Neutrophil (primary cell): ENCODE measurements around the gene HTT.
"Not testable (repeated sequence)": the region's sequence is repeated elsewhere in the genome, so short reads cannot be mapped to it uniquely, and the experiment has no call there.

Experiments
- H3K27ac ChIP-seq: fragments of 200-600 bp; sonication (generic); 2 replicates; pipeline ENCODE4 v1.5.1; 2016; ENCODE audit warnings: mild to moderate bottlenecking, moderate library complexity
- H3K27me3 ChIP-seq: fragments of 200-600 bp; sonication (generic); 2 replicates; pipeline ENCODE4 v1.6.0; 2016; ENCODE audit warnings: mild to moderate bottlenecking
- H3K36me3 ChIP-seq: fragments of 200-600 bp; sonication (generic); 2 replicates; pipeline ENCODE4 v1.5.1; 2017
- H3K4me1 ChIP-seq, 2 experiments: fragments of 200-600 bp in 1 of 2; sonication (generic) in 1 of 2; 1 replicate in 1 of 2; 2 replicates in 1 of 2; pipeline versions ENCODE4 v1.5.1 to v1.6.1; 2013 to 2016; ENCODE audit warnings: low read depth in 1 of 2, low read length in 1 of 2, mild to moderate bottlenecking in 1 of 2, moderate library complexity in 1 of 2; ENCODE audit not compliant: control insufficient read depth in 1 of 2, insufficient read depth in 1 of 2
- H3K4me3 ChIP-seq, 2 experiments: fragments of 200-600 bp in 1 of 2; sonication (generic) in 1 of 2; 1 replicate in 1 of 2; 2 replicates in 1 of 2; pipeline ENCODE4 v1.5.1; 2013 to 2016; ENCODE audit warnings: low read depth in 1 of 2, low read length in 1 of 2, mild to moderate bottlenecking in 1 of 2, moderate library complexity in 1 of 2
- H3K9me3 ChIP-seq: fragments of 200-600 bp; sonication (generic); 2 replicates; pipeline ENCODE4 v1.5.1; 2016
- TF ChIP-seq, protein P1 (sequence below): fragments of 200-600 bp; sonication (generic); IDR thresholded peaks from 2 replicates; pipeline ENCODE4 v1.5.1; 2016; ENCODE audit warnings: antibody characterized with exemption

HTT gene

DNA sequence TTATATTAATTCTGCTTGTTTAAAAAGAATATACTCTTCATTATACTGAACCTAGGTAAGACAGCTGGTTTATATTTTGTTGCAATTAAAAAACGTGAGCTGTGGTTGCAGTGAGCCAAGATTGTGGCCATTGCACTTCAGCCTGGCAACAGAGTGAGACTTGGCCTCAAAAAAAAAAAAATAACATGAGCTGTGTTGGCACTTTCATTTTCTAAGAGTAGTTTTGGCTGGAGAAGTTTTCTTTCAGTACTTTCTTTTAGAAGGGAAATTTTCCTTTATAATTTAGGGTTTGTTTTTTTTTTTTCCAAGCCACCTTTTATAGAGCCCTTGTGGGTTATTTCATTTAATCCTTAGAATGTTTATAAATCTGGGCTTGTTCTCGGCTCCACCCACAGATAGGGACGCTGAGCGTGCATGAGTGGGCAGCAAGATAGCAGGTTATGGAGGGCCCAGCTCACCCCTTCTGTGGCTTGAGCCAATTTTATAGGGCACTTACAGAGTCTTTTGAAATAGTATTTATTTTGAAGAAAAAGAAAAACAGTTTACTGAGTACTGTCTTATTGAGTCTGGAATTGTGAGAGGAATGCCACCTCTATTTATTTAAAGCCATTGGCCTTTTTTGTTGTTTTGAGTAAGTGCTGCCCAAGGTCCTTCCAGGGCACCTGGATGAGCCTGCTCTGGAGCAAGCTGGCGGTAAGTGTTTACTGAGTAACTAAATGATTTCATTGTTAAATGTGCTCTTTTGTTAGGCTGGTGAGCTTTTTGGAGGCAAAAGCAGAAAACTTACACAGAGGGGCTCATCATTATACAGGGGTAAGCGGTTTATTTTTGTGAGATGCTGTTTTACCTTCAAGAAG lies 60.9 kb downstream of the HTT start:
- no peaks in the 10 kb centered on the region for H3K27me3 ChIP-seq
- H3K36me3 ChIP-seq: peaks cover 86% of the 10 kb centered on the region
- no peaks in the 10 kb centered on the region for H3K4me1 ChIP-seq
- no peak overlapping the region for H3K4me3 ChIP-seq
- H3K27ac ChIP-seq: no peak overlapping the region
- TF ChIP-seq, protein P1, sequence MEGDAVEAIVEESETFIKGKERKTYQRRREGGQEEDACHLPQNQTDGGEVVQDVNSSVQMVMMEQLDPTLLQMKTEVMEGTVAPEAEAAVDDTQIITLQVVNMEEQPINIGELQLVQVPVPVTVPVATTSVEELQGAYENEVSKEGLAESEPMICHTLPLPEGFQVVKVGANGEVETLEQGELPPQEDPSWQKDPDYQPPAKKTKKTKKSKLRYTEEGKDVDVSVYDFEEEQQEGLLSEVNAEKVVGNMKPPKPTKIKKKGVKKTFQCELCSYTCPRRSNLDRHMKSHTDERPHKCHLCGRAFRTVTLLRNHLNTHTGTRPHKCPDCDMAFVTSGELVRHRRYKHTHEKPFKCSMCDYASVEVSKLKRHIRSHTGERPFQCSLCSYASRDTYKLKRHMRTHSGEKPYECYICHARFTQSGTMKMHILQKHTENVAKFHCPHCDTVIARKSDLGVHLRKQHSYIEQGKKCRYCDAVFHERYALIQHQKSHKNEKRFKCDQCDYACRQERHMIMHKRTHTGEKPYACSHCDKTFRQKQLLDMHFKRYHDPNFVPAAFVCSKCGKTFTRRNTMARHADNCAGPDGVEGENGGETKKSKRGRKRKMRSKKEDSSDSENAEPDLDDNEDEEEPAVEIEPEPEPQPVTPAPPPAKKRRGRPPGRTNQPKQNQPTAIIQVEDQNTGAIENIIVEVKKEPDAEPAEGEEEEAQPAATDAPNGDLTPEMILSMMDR: no peak
- H3K9me3 ChIP-seq: no peaks in the 10 kb centered on the region

DNA sequence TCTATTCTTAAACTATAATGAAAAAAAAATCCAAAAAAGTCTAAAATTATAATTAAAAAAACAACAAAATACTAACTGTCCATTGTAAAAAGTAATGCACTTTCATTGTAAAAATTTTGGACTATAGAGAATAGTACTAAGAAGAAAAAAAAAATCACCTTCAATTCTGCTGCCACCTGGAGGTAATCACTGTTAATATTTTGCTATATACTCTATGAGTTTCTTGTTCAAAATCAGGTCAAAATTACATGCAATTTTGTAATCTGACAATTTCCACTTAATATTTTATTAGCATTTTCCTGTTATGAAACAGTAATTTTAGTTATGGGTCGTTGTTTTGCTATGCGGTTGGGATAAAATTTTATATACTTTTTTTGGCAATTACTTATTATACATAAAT lies 62.0 kb downstream of the HTT start:
- H3K27ac ChIP-seq: no peak overlapping the region
- H3K36me3 ChIP-seq: peaks cover 86% of the 10 kb centered on the region
- no peaks in the 10 kb centered on the region for H3K27me3 ChIP-seq
- H3K9me3 ChIP-seq: no peaks in the 10 kb centered on the region
- H3K4me1 ChIP-seq: no peaks in the 10 kb centered on the region
- TF ChIP-seq, protein P1: no peak
- no peak overlapping the region for H3K4me3 ChIP-seq

DNA sequence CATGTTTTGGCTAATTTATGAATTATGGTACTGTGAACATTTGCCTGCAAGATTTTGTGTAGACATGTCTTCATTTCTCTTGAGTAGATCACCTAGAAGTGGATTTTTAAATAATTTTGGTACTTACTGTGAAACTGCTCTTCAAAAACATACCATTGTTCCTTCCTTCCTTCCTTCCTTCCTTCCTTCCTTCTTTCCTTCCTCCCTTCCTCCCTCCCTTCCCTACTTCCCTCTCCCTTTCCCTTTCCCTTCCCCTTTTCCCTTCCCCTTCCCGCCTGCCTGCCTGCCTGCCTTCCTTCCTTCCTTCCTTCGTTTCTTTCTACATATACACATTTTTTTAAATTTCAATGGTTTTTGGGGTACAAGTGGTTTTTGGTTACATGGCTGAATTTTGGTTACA lies 63.4 kb downstream of the HTT start:
- H3K36me3 ChIP-seq: peaks cover 80% of the 10 kb centered on the region
- TF ChIP-seq, protein P1: no peak
- H3K9me3 ChIP-seq: no peaks in the 10 kb centered on the region
- no peak overlapping the region for H3K27ac ChIP-seq
- no peak overlapping the region for H3K4me3 ChIP-seq
- no peaks in the 10 kb centered on the region for H3K27me3 ChIP-seq
- no peaks in the 10 kb centered on the region for H3K4me1 ChIP-seq

DNA sequence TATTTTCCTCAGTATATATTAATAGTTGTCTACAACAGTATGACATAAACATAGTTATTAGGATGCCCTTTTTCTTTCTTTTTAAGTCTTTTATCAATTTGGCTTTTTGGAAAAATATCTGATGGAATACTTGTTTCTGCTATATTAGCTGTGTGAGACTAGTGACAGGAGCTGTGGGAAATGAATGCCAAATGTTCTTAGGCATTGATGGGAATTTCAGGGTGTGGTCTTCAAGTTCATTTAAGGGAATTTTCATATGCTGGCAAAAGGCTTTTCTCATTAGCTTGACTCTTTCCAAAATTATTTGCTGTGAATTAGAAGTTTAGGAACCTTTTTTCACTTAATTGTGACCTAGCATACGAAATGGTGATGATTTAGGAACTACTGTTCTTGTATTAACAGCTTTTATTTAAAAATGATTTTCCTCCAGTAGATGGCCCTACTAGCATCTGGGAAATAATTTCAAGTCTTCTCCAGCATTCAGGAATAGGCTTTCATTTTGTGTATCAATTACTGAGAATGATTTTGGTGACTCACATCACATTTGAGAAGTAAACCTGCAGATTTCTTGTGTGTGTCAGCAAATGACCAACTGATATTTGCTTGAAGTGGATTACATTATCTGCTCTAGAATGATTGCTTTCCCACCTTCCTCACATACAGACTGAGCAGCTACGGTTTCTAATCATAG lies 70.9 kb downstream of the HTT start:
- no peak overlapping the region for H3K4me3 ChIP-seq
- no peaks in the 10 kb centered on the region for H3K27me3 ChIP-seq
- TF ChIP-seq, protein P1: no peak
- H3K9me3 ChIP-seq: no peaks in the 10 kb centered on the region
- no peak overlapping the region for H3K27ac ChIP-seq
- peaks cover 85% of the 10 kb centered on the region for H3K36me3 ChIP-seq
- H3K4me1 ChIP-seq: no peaks in the 10 kb centered on the region

DNA sequence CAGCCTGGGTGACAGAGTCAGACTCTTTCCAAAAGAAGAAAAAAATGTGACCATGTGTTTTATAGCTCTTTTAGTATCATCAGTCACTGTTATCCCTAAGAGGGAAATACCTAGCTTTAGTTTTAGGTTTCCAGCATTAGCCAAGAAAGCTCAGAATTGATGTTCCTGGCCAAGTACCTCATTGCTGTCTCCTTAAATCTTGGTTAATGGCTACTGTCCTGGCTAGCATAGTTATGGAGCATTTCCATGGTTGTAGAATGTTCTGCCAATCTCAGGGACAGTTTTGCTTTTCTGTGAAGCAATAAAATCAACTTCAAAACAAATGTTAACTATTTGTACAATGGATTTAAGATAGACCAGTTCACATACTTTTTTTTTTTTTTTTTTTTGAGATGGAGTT lies 74.4 kb downstream of the HTT start:
- Histone ChIP-seq H3K4me3 (no peak overlapping the region), H3K36me3 (peaks cover 87% of the 10 kb centered on the region), H3K4me1 (no peaks in the 10 kb centered on the region), H3K27ac (no peak overlapping the region), H3K9me3 (no peaks in the 10 kb centered on the region), H3K27me3 (no peaks in the 10 kb centered on the region)
- TF ChIP-seq, protein P1: no peak

DNA sequence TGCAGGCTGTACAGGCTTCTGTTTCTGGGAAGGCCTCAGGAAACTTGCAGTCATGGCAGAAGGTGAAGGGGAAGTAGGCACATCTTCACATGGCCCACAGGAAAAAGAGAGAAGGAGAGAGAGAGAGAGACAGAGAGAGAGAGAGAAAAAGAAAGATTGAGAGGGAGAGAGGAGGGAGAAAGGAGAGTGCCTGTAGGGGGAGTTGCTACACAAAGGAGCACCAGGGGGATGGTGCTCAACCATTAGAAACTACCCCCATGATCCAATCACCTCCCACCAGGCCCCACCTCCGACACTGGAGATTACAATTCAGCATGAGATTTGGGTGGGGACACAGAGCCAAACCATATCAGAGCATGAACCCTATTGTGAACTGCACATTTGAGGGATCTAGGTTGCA lies 76.8 kb downstream of the HTT start:
- H3K36me3 ChIP-seq: peaks cover 87% of the 10 kb centered on the region

More for the DNA sequence above, 76.8 kb downstream of the HTT start:
- H3K27ac ChIP-seq, H3K9me3 ChIP-seq, H3K4me3 ChIP-seq, H3K27me3 ChIP-seq, H3K4me1 ChIP-seq: not testable (repeated sequence)
